HEK293 (cell line): ENCODE results near the gene SPARC.

ENCODE experiments used
- CTCF ChIA-PET: fragments of 350-600 bp; formaldehyde crosslinking; extraction: SDS; loops from one replicate; lab custom pipeline; 2021; ENCODE audit warnings: antibody characterized with exemption; lab: Yijun Ruan, JAX
- POLR2A ChIA-PET: fragments of 300-600 bp; formaldehyde crosslinking; extraction: SDS; loops from one replicate; lab custom pipeline; 2020; ENCODE audit warnings: antibody characterized with exemption, inconsistent platforms; lab: Yijun Ruan, JAX
- H3K27ac ChIP-seq: fragments of 200-500 bp; sonication (Bioruptor generic); 2 replicates; pipeline ENCODE4 v1.5.1; 2014; ENCODE audit warnings: low read depth, low read length, control low read depth, inconsistent platforms; ENCODE audit errors: extremely low read depth
- H3K36me3 ChIP-seq, 2 experiments: fragments of 200-500 bp in 1 of 2; sonication (Bioruptor generic) in 1 of 2; 1 replicate in 1 of 2; 2 replicates in 1 of 2; pipeline ENCODE4 v1.5.1; 2014 to 2017; ENCODE audit warnings: inconsistent platforms in 2 of 2, low read length in 2 of 2; ENCODE audit not compliant: control insufficient read depth in 2 of 2, insufficient read depth in 1 of 2
- H3K4me1 ChIP-seq: fragments of 200-500 bp; sonication (Bioruptor generic); 2 replicates; pipeline ENCODE4 v1.5.1; 2014; ENCODE audit warnings: mild to moderate bottlenecking, low read length, inconsistent platforms; ENCODE audit not compliant: control insufficient read depth, insufficient read depth
- H3K4me3 ChIP-seq: 2 replicates; pipeline ENCODE4 v1.5.1; 2011; ENCODE audit warnings: low read depth, mild to moderate bottlenecking, control low read depth, low read length, moderate library complexity
- H3K9me3 ChIP-seq: fragments of 200-500 bp; sonication (Bioruptor generic); 2 replicates; pipeline ENCODE4 v1.5.1; 2014; ENCODE audit warnings: low read depth, low read length, inconsistent platforms; ENCODE audit not compliant: control insufficient read depth, insufficient read depth
- KLF16 ChIP-seq: fragments of 450-650 bp; formaldehyde crosslinking; IDR thresholded peaks from 2 replicates; pipeline ENCODE4 v1.5.1; 2017; ENCODE audit warnings: missing biosample characterization, missing genetic modification characterization
- KLF7 ChIP-seq: fragments of 450-650 bp; formaldehyde crosslinking; IDR thresholded peaks from 2 replicates; pipeline ENCODE4 v1.5.1; 2016; ENCODE audit warnings: missing biosample characterization, missing genetic modification characterization, borderline replicate concordance
- MZF1 ChIP-seq: fragments of 450-650 bp; formaldehyde crosslinking; IDR thresholded peaks from 2 replicates; pipeline ENCODE4 v1.5.1; 2017; ENCODE audit warnings: missing biosample characterization, missing genetic modification characterization, borderline replicate concordance
- SETDB1 ChIP-seq: IDR thresholded peaks from one replicate; pipeline ENCODE4 v1.6.1; 2017; ENCODE audit warnings: mild to moderate bottlenecking, low read length, moderate library complexity, mixed read lengths; ENCODE audit not compliant: insufficient read length
- ZFHX2 ChIP-seq: fragments of 450-650 bp; formaldehyde crosslinking; conservative IDR thresholded peaks from 2 replicates; pipeline ENCODE4 v1.5.1; 2016; ENCODE audit warnings: missing biosample characterization, missing genetic modification characterization
- ZNF585B ChIP-seq: fragments of 450-650 bp; formaldehyde crosslinking; IDR thresholded peaks from 2 replicates; pipeline ENCODE4 v1.5.1; 2016; ENCODE audit warnings: missing biosample characterization, missing genetic modification characterization
- ZNF626 ChIP-seq: fragments of 450-650 bp; sonication (Bioruptor Pico); formaldehyde crosslinking; IDR thresholded peaks from 2 replicates; pipeline ENCODE4 v1.5.1; 2018; ENCODE audit warnings: missing biosample characterization, missing genetic modification characterization, inconsistent platforms
- ZNF76 ChIP-seq: fragments of 450-650 bp; formaldehyde crosslinking; IDR thresholded peaks from 2 replicates; pipeline ENCODE4; 2016; ENCODE audit warnings: low read depth, missing biosample characterization, missing genetic modification characterization, borderline replicate concordance
- TF ChIP-seq, protein P1 (sequence below): fragments of 450-650 bp; formaldehyde crosslinking; conservative IDR thresholded peaks from 2 replicates; pipeline ENCODE4 v1.5.1; 2016; ENCODE audit warnings: low read depth, missing biosample characterization, missing genetic modification characterization
- TF ChIP-seq, protein P2 (sequence below): fragments of 450-650 bp; formaldehyde crosslinking; IDR thresholded peaks from 2 replicates; pipeline ENCODE4 v1.5.1; 2016; ENCODE audit warnings: missing biosample characterization, missing genetic modification characterization
- TF ChIP-seq, protein P3 (sequence below): fragments of 450-650 bp; formaldehyde crosslinking; IDR thresholded peaks from 2 replicates; pipeline ENCODE4 v1.5.1; 2017; ENCODE audit warnings: missing biosample characterization, missing genetic modification characterization
- TF ChIP-seq, protein P4 (sequence below): fragments of 450-650 bp; formaldehyde crosslinking; IDR thresholded peaks from 2 replicates; pipeline ENCODE4 v1.5.1; 2016; ENCODE audit warnings: missing biosample characterization, missing genetic modification characterization
- TF ChIP-seq, protein P5 (sequence below): sonication (generic); formaldehyde crosslinking; IDR thresholded peaks from 2 replicates; pipeline ENCODE4 v1.8.1; 2022; ENCODE audit warnings: mild to moderate bottlenecking, moderate library complexity, missing genetic modification reagents

The SPARC gene

DNA sequence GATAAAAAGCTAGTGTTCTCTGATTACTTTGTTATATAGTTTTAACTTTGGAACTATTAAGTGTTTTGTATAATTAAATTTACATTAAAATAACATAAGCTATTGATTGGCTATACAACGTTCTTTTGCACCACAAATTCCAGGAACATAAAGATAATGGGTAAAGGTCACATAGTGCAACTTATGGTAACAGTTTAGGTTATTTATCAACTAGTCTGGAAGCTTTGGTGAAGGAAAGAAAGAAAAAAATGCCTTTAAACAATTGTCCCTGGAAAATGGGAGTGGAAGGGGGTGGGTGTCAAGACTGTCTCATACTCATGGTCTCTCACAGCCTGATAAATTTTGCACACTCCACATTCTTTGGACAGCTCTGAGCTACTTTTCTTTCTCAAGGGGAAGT lies 17.1 kb upstream of the SPARC start (continued):
- TF ChIP-seq, protein P1, sequence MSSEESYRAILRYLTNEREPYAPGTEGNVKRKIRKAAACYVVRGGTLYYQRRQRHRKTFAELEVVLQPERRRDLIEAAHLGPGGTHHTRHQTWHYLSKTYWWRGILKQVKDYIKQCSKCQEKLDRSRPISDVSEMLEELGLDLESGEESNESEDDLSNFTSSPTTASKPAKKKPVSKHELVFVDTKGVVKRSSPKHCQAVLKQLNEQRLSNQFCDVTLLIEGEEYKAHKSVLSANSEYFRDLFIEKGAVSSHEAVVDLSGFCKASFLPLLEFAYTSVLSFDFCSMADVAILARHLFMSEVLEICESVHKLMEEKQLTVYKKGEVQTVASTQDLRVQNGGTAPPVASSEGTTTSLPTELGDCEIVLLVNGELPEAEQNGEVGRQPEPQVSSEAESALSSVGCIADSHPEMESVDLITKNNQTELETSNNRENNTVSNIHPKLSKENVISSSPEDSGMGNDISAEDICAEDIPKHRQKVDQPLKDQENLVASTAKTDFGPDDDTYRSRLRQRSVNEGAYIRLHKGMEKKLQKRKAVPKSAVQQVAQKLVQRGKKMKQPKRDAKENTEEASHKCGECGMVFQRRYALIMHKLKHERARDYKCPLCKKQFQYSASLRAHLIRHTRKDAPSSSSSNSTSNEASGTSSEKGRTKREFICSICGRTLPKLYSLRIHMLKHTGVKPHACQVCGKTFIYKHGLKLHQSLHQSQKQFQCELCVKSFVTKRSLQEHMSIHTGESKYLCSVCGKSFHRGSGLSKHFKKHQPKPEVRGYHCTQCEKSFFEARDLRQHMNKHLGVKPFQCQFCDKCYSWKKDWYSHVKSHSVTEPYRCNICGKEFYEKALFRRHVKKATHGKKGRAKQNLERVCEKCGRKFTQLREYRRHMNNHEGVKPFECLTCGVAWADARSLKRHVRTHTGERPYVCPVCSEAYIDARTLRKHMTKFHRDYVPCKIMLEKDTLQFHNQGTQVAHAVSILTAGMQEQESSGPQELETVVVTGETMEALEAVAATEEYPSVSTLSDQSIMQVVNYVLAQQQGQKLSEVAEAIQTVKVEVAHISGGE (tag by site-specific recombination) = no peak
- TF ChIP-seq ZFHX2 (tag by site-specific recombination) = no peak
- TF ChIP-seq, protein P2, sequence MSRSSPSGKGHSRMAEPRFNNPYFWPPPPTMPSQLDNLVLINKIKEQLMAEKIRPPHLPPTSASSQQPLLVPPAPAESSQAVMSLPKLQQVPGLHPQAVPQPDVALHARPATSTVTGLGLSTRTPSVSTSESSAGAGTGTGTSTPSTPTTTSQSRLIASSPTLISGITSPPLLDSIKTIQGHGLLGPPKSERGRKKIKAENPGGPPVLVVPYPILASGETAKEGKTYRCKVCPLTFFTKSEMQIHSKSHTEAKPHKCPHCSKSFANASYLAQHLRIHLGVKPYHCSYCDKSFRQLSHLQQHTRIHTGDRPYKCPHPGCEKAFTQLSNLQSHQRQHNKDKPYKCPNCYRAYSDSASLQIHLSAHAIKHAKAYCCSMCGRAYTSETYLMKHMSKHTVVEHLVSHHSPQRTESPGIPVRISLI (tag by site-specific recombination) = no peak

DNA sequence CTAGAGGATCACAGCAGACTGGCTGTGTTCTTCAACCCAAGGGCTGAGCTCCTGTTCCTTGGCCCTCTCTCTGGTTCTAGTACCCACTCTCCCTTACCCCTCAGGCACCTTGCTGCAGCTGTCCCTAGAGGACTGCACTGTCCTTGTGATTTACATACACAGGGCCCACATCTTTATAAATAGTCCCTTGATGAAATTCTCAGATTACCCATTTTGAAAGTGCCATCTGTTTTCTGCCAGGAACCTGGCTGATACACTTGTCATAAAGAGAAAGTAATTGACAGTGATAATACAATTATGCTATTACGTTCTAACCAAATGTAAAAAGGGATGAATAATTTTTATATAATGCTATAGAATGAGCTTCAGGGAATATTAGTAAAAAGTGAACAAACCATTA lies 16.5 kb upstream of the SPARC start:
- Histone ChIP-seq H3K4me3 (no peak overlapping the region), H3K27ac (no peak overlapping the region), H3K9me3 (no peaks in the 10 kb centered on the region), H3K36me3 (no peaks in the 10 kb centered on the region), H3K4me1 (no peaks in the 10 kb centered on the region)
- POLR2A ChIA-PET = interaction anchor here (0.8 to 1.5 kb wide), 2 partner anchors 37 to 68 kb away, joined by 3 read pairs; partner anchors contain the start of gene G3BP1
- CTCF ChIA-PET = interaction anchor here (0.6 to 1.5 kb wide), 6 partner anchors 13 to 623 kb away, joined by 3 to 5 read pairs (median 3); no protein-coding TSS in a partner anchor
- no peak for TF ChIP-seq KLF16 (tag by site-specific recombination)
- TF ChIP-seq ZNF626 (tag by site-specific recombination) = no peak
- TF ChIP-seq ZNF76 = no peak
- TF ChIP-seq, protein P3, sequence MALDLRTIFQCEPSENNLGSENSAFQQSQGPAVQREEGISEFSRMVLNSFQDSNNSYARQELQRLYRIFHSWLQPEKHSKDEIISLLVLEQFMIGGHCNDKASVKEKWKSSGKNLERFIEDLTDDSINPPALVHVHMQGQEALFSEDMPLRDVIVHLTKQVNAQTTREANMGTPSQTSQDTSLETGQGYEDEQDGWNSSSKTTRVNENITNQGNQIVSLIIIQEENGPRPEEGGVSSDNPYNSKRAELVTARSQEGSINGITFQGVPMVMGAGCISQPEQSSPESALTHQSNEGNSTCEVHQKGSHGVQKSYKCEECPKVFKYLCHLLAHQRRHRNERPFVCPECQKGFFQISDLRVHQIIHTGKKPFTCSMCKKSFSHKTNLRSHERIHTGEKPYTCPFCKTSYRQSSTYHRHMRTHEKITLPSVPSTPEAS (tag by site-specific recombination) = no peak
- TF ChIP-seq, protein P4, sequence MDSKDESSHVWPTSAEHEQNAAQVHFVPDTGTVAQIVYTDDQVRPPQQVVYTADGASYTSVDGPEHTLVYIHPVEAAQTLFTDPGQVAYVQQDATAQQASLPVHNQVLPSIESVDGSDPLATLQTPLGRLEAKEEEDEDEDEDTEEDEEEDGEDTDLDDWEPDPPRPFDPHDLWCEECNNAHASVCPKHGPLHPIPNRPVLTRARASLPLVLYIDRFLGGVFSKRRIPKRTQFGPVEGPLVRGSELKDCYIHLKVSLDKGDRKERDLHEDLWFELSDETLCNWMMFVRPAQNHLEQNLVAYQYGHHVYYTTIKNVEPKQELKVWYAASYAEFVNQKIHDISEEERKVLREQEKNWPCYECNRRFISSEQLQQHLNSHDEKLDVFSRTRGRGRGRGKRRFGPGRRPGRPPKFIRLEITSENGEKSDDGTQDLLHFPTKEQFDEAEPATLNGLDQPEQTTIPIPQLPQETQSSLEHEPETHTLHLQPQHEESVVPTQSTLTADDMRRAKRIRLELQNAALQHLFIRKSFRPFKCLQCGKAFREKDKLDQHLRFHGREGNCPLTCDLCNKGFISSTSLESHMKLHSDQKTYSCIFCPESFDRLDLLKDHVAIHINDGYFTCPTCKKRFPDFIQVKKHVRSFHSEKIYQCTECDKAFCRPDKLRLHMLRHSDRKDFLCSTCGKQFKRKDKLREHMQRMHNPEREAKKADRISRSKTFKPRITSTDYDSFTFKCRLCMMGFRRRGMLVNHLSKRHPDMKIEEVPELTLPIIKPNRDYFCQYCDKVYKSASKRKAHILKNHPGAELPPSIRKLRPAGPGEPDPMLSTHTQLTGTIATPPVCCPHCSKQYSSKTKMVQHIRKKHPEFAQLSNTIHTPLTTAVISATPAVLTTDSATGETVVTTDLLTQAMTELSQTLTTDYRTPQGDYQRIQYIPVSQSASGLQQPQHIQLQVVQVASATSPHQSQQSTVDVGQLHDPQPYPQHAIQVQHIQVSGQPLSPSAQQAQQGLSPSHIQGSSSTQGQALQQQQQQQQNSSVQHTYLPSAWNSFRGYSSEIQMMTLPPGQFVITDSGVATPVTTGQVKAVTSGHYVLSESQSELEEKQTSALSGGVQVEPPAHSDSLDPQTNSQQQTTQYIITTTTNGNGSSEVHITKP (tag by site-specific recombination) = no peak
- TF ChIP-seq ZNF585B (tag by site-specific recombination) = no peak
- no peak for TF ChIP-seq MZF1 (tag by site-specific recombination)
- TF ChIP-seq, protein P5, sequence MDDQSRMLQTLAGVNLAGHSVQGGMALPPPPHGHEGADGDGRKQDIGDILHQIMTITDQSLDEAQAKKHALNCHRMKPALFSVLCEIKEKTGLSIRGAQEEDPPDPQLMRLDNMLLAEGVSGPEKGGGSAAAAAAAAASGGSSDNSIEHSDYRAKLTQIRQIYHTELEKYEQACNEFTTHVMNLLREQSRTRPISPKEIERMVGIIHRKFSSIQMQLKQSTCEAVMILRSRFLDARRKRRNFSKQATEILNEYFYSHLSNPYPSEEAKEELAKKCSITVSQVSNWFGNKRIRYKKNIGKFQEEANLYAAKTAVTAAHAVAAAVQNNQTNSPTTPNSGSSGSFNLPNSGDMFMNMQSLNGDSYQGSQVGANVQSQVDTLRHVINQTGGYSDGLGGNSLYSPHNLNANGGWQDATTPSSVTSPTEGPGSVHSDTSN (CRISPR knock-in tag) = no peak
- TF ChIP-seq SETDB1 = no peak
- no peak for TF ChIP-seq KLF7
